ENCODE data around the gene ZNF385A.

The ZNF385A gene

DNA sequence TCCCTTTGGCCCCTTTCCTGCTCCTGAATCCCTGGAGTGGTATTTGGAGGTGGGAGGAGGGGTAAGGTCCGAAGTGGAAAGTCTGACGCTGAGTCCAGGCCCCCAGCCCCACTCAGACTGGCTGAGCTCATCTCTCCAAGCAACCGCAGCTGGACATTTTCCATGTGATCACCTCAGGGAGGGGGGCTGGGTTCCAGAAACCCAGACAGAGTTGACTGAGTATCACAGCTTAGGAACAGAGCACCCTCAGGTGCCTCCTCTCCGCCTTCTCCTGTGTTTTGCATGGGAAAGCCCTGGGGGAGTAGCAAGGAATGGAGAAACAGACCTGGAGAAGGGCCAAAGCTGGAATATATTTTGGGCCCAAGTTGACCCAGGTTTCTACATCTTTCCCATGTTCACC, 42.6 kb upstream of the ZNF385A start:
- DNase-seq (ENCODE audit: low read depth), result no peak

DNA sequence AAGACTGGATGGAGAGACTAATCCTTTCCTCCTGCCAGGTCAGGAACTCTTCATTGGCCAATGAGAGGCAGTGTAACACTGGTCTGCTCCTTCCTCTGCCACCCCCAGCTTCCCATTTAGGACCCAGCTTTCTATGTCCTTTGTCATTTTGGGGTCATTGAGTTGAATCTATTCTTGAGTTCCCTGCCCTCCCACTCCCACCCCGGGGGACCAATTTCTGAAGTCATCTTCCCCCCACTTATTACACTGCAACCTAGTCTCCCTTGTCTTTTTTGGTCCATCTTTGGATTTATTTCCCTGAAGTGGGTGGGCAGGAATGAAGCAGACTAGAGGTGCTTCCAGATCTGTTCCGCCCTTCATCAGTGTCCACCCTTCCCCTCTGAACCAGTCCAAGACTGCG, 42.2 kb upstream of the ZNF385A start:
- H3K4me3 ChIP-seq (ENCODE audit: low read length), result no peak overlapping the region
- DNase-seq (ENCODE audit: low read depth), result no peak
- TF ChIP-seq, protein P1, sequence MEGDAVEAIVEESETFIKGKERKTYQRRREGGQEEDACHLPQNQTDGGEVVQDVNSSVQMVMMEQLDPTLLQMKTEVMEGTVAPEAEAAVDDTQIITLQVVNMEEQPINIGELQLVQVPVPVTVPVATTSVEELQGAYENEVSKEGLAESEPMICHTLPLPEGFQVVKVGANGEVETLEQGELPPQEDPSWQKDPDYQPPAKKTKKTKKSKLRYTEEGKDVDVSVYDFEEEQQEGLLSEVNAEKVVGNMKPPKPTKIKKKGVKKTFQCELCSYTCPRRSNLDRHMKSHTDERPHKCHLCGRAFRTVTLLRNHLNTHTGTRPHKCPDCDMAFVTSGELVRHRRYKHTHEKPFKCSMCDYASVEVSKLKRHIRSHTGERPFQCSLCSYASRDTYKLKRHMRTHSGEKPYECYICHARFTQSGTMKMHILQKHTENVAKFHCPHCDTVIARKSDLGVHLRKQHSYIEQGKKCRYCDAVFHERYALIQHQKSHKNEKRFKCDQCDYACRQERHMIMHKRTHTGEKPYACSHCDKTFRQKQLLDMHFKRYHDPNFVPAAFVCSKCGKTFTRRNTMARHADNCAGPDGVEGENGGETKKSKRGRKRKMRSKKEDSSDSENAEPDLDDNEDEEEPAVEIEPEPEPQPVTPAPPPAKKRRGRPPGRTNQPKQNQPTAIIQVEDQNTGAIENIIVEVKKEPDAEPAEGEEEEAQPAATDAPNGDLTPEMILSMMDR (IDR thresholded peaks at IDR 0.05; ENCODE audit: insufficient read depth, low read depth, low read length, missing control alignments), result no peak

More for the DNA sequence above, 42.6 kb upstream of the ZNF385A start:
- TF ChIP-seq, protein P1 (IDR thresholded peaks at IDR 0.05; ENCODE audit: insufficient read depth, low read depth, low read length, missing control alignments), result no peak
- H3K4me3 ChIP-seq (ENCODE audit: low read length), result no peak overlapping the region

DNA sequence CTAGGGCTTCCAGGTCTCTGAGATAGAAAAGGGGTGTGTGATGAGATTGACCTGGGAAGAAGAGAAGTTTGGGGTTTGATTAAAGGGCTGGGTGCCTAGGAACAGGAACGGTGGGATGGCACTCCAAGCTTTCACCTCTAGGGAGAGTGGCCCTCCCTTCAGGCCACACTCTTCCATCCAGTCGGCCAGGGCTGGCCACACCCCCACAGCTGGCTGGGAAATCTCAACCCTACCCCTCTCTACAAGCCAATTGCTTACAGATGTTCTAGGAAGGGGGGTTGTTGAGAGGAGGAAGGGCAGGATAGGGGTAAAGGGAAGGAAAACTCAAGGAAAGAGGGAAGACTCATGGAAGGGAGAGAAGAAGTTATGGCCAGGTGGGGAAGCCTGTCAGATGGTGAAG, 41.2 kb upstream of the ZNF385A start:
- H3K4me3 ChIP-seq (ENCODE audit: low read length), result no peak overlapping the region
- TF ChIP-seq, protein P1 (IDR thresholded peaks at IDR 0.05; ENCODE audit: insufficient read depth, low read depth, low read length, missing control alignments), result no peak
- DNase-seq (ENCODE audit: low read depth), result no peak

DNA sequence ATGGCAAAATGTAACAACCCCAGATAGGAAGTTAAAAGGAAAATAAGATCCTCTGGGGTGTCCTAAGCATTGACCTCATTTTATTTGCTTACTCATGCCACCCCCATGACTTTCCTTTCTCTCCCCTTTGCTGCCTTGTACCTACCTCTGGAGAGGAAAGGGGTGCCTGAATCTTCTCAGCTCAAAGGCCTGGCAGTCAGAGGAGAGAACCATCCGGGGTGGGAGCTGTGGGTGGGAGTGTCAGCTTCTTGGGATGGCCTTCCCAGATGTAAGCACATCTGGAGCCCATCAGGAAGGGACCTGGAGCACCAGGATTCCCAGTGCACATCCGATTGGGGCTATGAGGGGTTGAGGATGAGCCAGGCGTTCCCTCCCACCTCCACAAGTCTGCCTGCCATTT, 39.7 kb upstream of the ZNF385A start:
- DNase-seq (ENCODE audit: low read depth), result no peak
- TF ChIP-seq, protein P1 (IDR thresholded peaks at IDR 0.05; ENCODE audit: insufficient read depth, low read depth, low read length, missing control alignments), result no peak
- no peak overlapping the region for H3K4me3 ChIP-seq (ENCODE audit: low read length)

DNA sequence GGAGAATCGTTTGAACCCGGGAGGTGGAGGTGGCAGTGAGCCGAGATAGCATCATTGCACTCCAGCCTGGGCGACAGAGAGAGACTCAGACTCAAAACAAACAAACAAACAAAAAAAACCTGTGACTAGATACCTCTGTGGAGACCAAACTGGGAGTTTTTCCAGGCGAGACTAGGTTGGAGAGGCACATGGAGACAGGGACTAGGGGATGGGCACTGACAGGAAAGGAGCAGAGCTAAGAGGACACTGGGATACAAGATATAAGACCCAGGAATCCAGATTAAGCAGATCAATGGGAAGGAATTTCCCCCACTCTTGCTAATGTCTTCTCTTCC, 39.2 kb upstream of the ZNF385A start:
- no peak overlapping the region for H3K4me3 ChIP-seq (ENCODE audit: low read length)
- TF ChIP-seq, protein P1 (IDR thresholded peaks at IDR 0.05; ENCODE audit: insufficient read depth, low read depth, low read length, missing control alignments), result no peak
- no peak for DNase-seq (ENCODE audit: low read depth)

DNA sequence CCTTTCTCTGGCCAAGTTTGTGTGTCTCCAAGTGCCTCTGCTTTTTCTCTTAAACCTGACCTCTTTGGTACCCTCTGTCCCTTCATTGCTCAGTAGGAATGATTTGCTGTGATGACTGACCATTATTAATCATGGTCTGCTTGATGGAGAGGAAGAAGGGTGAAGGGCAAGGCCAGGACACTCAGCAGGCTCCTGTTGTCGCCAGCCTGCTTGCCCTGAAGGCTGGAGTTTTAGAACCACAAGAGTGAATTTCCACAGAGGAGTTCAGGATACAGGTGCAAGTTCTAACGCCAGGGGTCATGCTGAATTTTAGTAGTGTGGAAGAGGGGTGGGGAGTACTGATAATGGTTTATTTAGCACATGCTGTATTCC, 37.3 kb upstream of the ZNF385A start:
- TF ChIP-seq, protein P1 (IDR thresholded peaks at IDR 0.05; ENCODE audit: insufficient read depth, low read depth, low read length, missing control alignments), result no peak
- no peak for DNase-seq (ENCODE audit: low read depth)
- H3K4me3 ChIP-seq (ENCODE audit: low read length), result no peak overlapping the region

DNA sequence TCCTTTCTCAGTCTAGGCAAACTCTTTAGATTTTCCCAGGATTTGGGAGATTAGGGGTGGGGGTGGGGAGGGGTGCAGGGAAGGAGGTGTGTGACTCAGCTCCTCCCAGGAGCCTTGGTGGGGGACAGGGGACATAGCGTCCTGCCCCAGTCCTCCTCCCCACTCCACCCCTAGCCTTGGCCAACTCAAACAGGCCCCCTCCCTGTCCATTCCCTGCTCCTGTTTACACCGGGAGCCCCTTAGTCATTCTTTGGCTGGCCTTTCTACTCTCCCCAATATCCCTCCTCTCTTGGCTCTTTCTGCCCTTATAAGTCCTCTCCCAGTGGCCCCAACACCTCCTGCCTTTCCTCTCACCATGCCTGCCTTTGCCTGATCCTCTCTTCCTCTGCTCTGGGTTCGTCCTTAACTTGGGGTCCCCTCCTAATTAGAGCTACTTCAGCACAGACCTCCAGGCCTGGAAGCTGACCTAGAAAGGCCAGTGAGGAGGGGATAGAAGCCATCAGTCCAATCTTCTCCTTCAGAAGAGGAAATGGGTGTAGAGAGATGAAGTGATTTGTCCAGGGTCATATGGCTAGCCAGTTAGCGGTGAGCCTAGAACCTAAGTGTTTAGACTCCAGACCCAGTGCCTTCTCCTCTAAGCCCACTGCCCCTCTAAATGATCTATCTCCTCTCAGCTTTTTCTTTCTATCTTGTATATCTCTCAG, 36.8 kb upstream of the ZNF385A start:
- DNase-seq (ENCODE audit: low read depth), result no peak
- H3K4me3 ChIP-seq (ENCODE audit: low read length), result no peak overlapping the region

More for the DNA sequence above, 36.8 kb upstream of the ZNF385A start:
- TF ChIP-seq, protein P1 (IDR thresholded peaks at IDR 0.05; ENCODE audit: insufficient read depth, low read depth, low read length, missing control alignments), result no peak

All from epithelial cell of esophagus (primary cell).